ENCODE measurements around the gene TIGD1. TPM values are rescaled to one million over a fixed set of nuclear protein-coding genes. Genes with fewer than 3 reads are reported as not detected.
A peak's percentile ranks its signal among the peaks of the same experiment; 100 is the strongest.

TIGD1 gene
- polyA plus RNA-seq, 3 donors: 1.6 to 4.1 (median 2.1) TPM

DNA sequence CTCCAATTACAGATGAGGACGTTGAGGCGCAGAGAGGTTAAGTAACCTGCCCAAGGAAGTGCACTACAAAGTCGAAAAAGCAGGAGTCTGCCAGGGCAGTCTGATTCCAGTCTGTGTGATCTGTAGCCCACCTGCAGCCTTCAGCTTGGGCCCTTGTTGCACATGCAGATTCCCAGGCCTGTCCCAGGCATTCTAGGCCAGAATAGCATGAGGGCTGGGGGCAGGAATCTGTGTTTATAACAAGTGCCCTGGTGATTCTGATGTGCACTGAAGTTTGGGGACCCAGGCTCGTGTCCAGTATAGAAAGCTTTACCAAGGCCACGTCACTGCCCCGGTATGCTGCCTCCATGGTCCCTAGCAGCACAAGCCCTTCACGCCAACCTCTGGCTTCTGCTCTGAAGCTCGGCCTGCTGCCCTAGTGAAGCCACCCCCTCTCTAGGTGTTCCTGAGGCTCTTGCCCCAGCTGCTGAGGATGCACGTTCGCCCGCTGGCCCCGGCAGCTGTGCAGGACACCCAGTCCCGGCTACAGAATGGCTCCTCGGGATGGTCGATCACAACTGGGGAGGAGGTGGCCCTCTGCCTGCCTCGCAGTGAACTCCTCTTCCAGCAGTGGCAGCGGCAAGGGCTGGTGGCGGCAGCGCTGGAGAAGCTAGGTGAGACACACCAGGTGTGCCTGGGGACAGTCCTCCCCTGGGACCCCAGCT is 6.3 kb downstream of the TIGD1 start:
- no peaks in the 10 kb centered on the region for H3K27me3 ChIP-seq (ENCODE audit: control insufficient read depth in 2 of 2, insufficient read depth in 2 of 2, low read length in 2 of 2)
- no peak overlapping the region for H3K9ac ChIP-seq (ENCODE audit: insufficient read depth, low read length, poor library complexity, severe bottlenecking)
- Mint-ChIP-seq H3K36me3 (peaks cover 11 to 35% of the 10 kb centered on the region in 2 donors), H3K4me3 (no peak overlapping the region), H3K4me1 (peaks cover 43% of the 10 kb centered on the region), H3K27ac (peak overlapping the region in 2 of 7 donors; percentile 63 to 68), H3K9me3 (no peaks in the 10 kb centered on the region), H3K27me3 (ENCODE audit: low read depth in 3 of 3) (peaks cover 2 to 12% (median 5%) of the 10 kb centered on the region in 3 donors)
- no peak overlapping the region for H3K4me3 ChIP-seq (replicated peaks in 1 of 3; ENCODE audit: low read depth in 2 of 3, low read length in 3 of 3)
- no peak overlapping the region for H2AFZ ChIP-seq (ENCODE audit: insufficient read depth, low read depth, low read length, poor library complexity, severe bottlenecking)
- intact Hi-C loops (cut with micrococcal nuclease): no loop called here
- 95% methylated on average over 17 of the region's 19 CpGs for WGBS (ENCODE audit: insufficient coverage)
- TF ChIP-seq, protein P1, sequence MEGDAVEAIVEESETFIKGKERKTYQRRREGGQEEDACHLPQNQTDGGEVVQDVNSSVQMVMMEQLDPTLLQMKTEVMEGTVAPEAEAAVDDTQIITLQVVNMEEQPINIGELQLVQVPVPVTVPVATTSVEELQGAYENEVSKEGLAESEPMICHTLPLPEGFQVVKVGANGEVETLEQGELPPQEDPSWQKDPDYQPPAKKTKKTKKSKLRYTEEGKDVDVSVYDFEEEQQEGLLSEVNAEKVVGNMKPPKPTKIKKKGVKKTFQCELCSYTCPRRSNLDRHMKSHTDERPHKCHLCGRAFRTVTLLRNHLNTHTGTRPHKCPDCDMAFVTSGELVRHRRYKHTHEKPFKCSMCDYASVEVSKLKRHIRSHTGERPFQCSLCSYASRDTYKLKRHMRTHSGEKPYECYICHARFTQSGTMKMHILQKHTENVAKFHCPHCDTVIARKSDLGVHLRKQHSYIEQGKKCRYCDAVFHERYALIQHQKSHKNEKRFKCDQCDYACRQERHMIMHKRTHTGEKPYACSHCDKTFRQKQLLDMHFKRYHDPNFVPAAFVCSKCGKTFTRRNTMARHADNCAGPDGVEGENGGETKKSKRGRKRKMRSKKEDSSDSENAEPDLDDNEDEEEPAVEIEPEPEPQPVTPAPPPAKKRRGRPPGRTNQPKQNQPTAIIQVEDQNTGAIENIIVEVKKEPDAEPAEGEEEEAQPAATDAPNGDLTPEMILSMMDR (IDR thresholded peaks at IDR 0.05): no peak
- H3K36me3 ChIP-seq (replicated peaks in 1 of 2; ENCODE audit: control insufficient read depth in 1 of 2, insufficient read depth in 2 of 2, low read length in 2 of 2): peaks cover 0 to 12% of the 10 kb centered on the region in 2 donors
- no peaks in the 10 kb centered on the region for H3K9me3 ChIP-seq (replicated peaks in 1 of 2; ENCODE audit: control insufficient read depth in 1 of 2, insufficient read depth in 1 of 2, low read length in 2 of 2)
- no peak overlapping the region for H3K27ac ChIP-seq (ENCODE audit: low read depth in 1 of 2, low read length in 2 of 2)
- H4K20me1 ChIP-seq (ENCODE audit: insufficient read depth, low read length): peaks cover 27% of the 10 kb centered on the region
- peaks cover 30% of the 10 kb centered on the region for H3K79me2 ChIP-seq (ENCODE audit: insufficient read depth, low read length)
- no peak for DNase-seq
- H3K4me1 ChIP-seq (ENCODE audit: control insufficient read depth in 1 of 2, insufficient read depth in 2 of 2, low read length in 2 of 2): peaks cover 34 to 52% of the 10 kb centered on the region in 2 donors
- H3K4me2 ChIP-seq (replicated peaks; ENCODE audit: extremely low read depth, low read length, poor library complexity, severe bottlenecking): no peak overlapping the region

DNA sequence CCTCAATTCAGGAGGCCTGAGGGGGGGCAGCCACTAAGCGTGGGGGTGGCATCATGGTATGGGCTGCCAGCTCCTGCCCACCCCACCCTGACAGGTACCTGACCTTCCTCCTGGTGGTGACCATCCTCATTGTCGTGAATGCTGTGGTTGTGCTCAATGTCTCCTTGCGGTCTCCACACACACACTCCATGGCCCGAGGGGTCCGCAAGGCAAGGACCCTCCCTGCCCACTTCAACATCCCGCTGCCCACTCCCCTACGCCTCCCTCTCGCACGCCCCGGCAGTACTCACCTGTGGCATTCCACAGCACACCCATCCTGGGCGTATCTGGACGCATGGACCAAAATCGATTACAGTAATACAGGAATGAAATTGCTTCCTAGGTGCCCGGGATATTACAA is 6.9 kb downstream of the TIGD1 start:
- no peak overlapping the region for H3K9ac ChIP-seq (ENCODE audit: insufficient read depth, low read length, poor library complexity, severe bottlenecking)
- no peak for DNase-seq
- peaks cover 27% of the 10 kb centered on the region for H4K20me1 ChIP-seq (ENCODE audit: insufficient read depth, low read length)
- no peaks in the 10 kb centered on the region for H3K9me3 ChIP-seq (replicated peaks in 1 of 2; ENCODE audit: control insufficient read depth in 1 of 2, insufficient read depth in 1 of 2, low read length in 2 of 2)
- WGBS (ENCODE audit: insufficient coverage): 100% methylated on average over 4 of the region's 14 CpGs
- intact Hi-C loops (cut with micrococcal nuclease): no loop called here
- H3K27ac ChIP-seq (ENCODE audit: low read depth in 1 of 2, low read length in 2 of 2): no peak overlapping the region
- H3K27me3 ChIP-seq (ENCODE audit: control insufficient read depth in 2 of 2, insufficient read depth in 2 of 2, low read length in 2 of 2): no peaks in the 10 kb centered on the region
- no peak overlapping the region for H3K4me3 ChIP-seq (replicated peaks in 1 of 3; ENCODE audit: low read depth in 2 of 3, low read length in 3 of 3)
- Mint-ChIP-seq H3K4me1 (peaks cover 47% of the 10 kb centered on the region), H3K9me3 (no peaks in the 10 kb centered on the region), H3K27ac (peak overlapping the region in 1 of 7 donors; percentile 63), H3K27me3 (ENCODE audit: low read depth in 3 of 3) (peaks cover 5 to 12% (median 5%) of the 10 kb centered on the region in 3 donors), H3K36me3 (peaks cover 11 to 34% of the 10 kb centered on the region in 2 donors), H3K4me3 (no peak overlapping the region)
- TF ChIP-seq, protein P1 (IDR thresholded peaks at IDR 0.05): no peak
- no peak overlapping the region for H2AFZ ChIP-seq (ENCODE audit: insufficient read depth, low read depth, low read length, poor library complexity, severe bottlenecking)
- peaks cover 27% of the 10 kb centered on the region for H3K79me2 ChIP-seq (ENCODE audit: insufficient read depth, low read length)
- H3K36me3 ChIP-seq (replicated peaks in 1 of 2; ENCODE audit: control insufficient read depth in 1 of 2, insufficient read depth in 2 of 2, low read length in 2 of 2): peaks cover 0 to 12% of the 10 kb centered on the region in 2 donors
- peaks cover 40 to 58% of the 10 kb centered on the region in 2 donors for H3K4me1 ChIP-seq (ENCODE audit: control insufficient read depth in 1 of 2, insufficient read depth in 2 of 2, low read length in 2 of 2)
- no peak overlapping the region for H3K4me2 ChIP-seq (replicated peaks; ENCODE audit: extremely low read depth, low read length, poor library complexity, severe bottlenecking)
